Right kidney (tissue), 9 donors: ENCODE data around the gene CST11.
"Not testable (repeated sequence)": the region's sequence is repeated elsewhere in the genome, so short reads cannot be mapped to it uniquely, and the experiment has no call there.

Experiments used
- DNase-seq: peaks from one replicate; pipeline ENCODE4 v3.0.0-alpha.2; 2016
- long read RNA-seq, 8 donors: transcript quantifications; one replicate each; lab custom pipeline, GENCODE V29; 2026

The CST11 gene
- long read RNA-seq, donor 1, result 0 reads
- long read RNA-seq, donor 2, result 0 reads
- long read RNA-seq, donor 3, result 0 reads
- long read RNA-seq, donor 4, result 0 reads
- long read RNA-seq, donor 5, result 0 reads
- long read RNA-seq, donor 6, result 0 reads
- long read RNA-seq, donor 7, result 0 reads
- long read RNA-seq, donor 8, result 0 reads

- DNase-seq, result no peak
Observed at GRCh38 chr20:23452776-23453175, at the start of gene CST11. Gene CST11, minus strand, starts transcription at chr20:23452876. Its CDS starts 65 bp downstream, at chr20:23452811.

GRCh38 chr20:23501926-23502325, 49.2 kb upstream of the CST11 start:
- no peak for DNase-seq

- no peak for DNase-seq
Observed at GRCh38 chr20:23497536-23497935, 44.9 kb upstream of the CST11 start.

GRCh38 chr20:23493172-23493772, 40.6 kb upstream of the CST11 start:
- no peak for DNase-seq

GRCh38 chr20:23492292-23492691, 39.6 kb upstream of the CST11 start:
- no peak for DNase-seq

- no peak for DNase-seq
Observed at GRCh38 chr20:23490817-23491216, 38.1 kb upstream of the CST11 start, which contains the start of gene CST8. Gene CST8, plus strand, starts transcription at chr20:23491117. Its CDS starts 551 bp downstream, at chr20:23491668.

- no peak for DNase-seq
Observed at GRCh38 chr20:23488996-23489395, 36.3 kb upstream of the CST11 start.

- no peak for DNase-seq
Observed at GRCh38 chr20:23488470-23488869, 35.8 kb upstream of the CST11 start.

GRCh38 chr20:23484081-23484480, 31.4 kb upstream of the CST11 start:
- DNase-seq, result no peak

GRCh38 chr20:23482138-23482537, 29.5 kb upstream of the CST11 start:
- no peak for DNase-seq

GRCh38 chr20:23479043-23479442, 26.4 kb upstream of the CST11 start:
- DNase-seq, result no peak

GRCh38 chr20:23477223-23477622, 24.5 kb upstream of the CST11 start:
- no peak for DNase-seq

GRCh38 chr20:23476015-23476754, 23.5 kb upstream of the CST11 start:
- no peak for DNase-seq

- no peak for DNase-seq
Observed at GRCh38 chr20:23475395-23475794, 22.7 kb upstream of the CST11 start.

GRCh38 chr20:23473293-23473692, 20.6 kb upstream of the CST11 start:
- not testable (repeated sequence) for DNase-seq

- DNase-seq, result not testable (repeated sequence)
Observed at GRCh38 chr20:23472306-23472705, 19.6 kb upstream of the CST11 start.

- not testable (repeated sequence) for DNase-seq
Observed at GRCh38 chr20:23466961-23467360, 14.3 kb upstream of the CST11 start.

- no peak for DNase-seq
Observed at GRCh38 chr20:23461180-23461579, 8.5 kb upstream of the CST11 start.

GRCh38 chr20:23459461-23460150, 6.9 kb upstream of the CST11 start:
- no peak for DNase-seq

GRCh38 chr20:23456873-23457272, 4.2 kb upstream of the CST11 start:
- no peak for DNase-seq

- no peak for DNase-seq
Observed at GRCh38 chr20:23456409-23456808, 3.7 kb upstream of the CST11 start.

GRCh38 chr20:23455639-23456038, 3.0 kb upstream of the CST11 start:
- DNase-seq, result no peak

GRCh38 chr20:23454816-23455215, 2.1 kb upstream of the CST11 start:
- DNase-seq, result no peak
